WI38 (cell line): ENCODE measurements around the gene SPAG9.

Source experiments
- H3K4me3 ChIP-seq: 2 replicates; pipeline ENCODE4 v1.5.1; 2011; ENCODE audit warnings: low read depth, mild to moderate bottlenecking, control low read depth, low read length
- CTCF ChIP-seq: IDR thresholded peaks from 2 replicates; pipeline ENCODE4 v1.5.1; 2012; ENCODE audit warnings: low read depth, mild to moderate bottlenecking, control low read depth, low read length

SPAG9 gene

GRCh38 chr17:51059781-51060180 lies 60.9 kb downstream of the SPAG9 start:
- no peak overlapping the region for H3K4me3 ChIP-seq

GRCh38 chr17:51057534-51057933 lies 63.1 kb downstream of the SPAG9 start:
- no peak for TF ChIP-seq CTCF
- H3K4me3 ChIP-seq: no peak overlapping the region

More at GRCh38 chr17:51059781-51060180, 60.9 kb downstream of the SPAG9 start:
- no peak for TF ChIP-seq CTCF

GRCh38 chr17:51056813-51057510 lies 63.7 kb downstream of the SPAG9 start:
- no peak overlapping the region for H3K4me3 ChIP-seq
- peak; percentile 57 for TF ChIP-seq CTCF

- no peak for TF ChIP-seq CTCF
- no peak overlapping the region for H3K4me3 ChIP-seq
Observed at GRCh38 chr17:51054748-51055147, 65.9 kb downstream of the SPAG9 start.

- no peak for TF ChIP-seq CTCF
- no peak overlapping the region for H3K4me3 ChIP-seq
Observed at GRCh38 chr17:51052235-51052634, 68.4 kb downstream of the SPAG9 start.

GRCh38 chr17:51050291-51051033 lies 70.2 kb downstream of the SPAG9 start:
- no peak overlapping the region for H3K4me3 ChIP-seq
- TF ChIP-seq CTCF: no peak
